Activated CD8-positive, alpha-beta memory T cell treated with anti-CD3 and anti-CD28 coated beads for 36 hours (primary cell): ENCODE data around the gene NFIX. TPM values are rescaled to one million over a fixed set of nuclear protein-coding genes. Genes with fewer than 3 reads are reported as not detected.

Source experiments
- CTCF ChIA-PET: fragments of 350-600 bp; sonication (Branson Sonifier 250); formaldehyde crosslinking; loops from one replicate; lab custom pipeline; 2021; ENCODE audit warnings: antibody characterized with exemption; lab: Charles Lee
- POLR2A ChIA-PET: fragments of 350-600 bp; sonication (Branson Sonifier 250); formaldehyde crosslinking; loops from one replicate; lab custom pipeline; 2021; ENCODE audit warnings: antibody characterized with exemption; lab: Charles Lee
- total RNA-seq, 2 experiments: library from RNA; stranded (reverse); gene quantifications; one replicate each; pipeline ENCODE4 v1.2.3, GENCODE V29; 2021

Gene NFIX
- total RNA-seq, 2 experiments from 2014 or later, result 2.2 to 3.5 TPM

DNA sequence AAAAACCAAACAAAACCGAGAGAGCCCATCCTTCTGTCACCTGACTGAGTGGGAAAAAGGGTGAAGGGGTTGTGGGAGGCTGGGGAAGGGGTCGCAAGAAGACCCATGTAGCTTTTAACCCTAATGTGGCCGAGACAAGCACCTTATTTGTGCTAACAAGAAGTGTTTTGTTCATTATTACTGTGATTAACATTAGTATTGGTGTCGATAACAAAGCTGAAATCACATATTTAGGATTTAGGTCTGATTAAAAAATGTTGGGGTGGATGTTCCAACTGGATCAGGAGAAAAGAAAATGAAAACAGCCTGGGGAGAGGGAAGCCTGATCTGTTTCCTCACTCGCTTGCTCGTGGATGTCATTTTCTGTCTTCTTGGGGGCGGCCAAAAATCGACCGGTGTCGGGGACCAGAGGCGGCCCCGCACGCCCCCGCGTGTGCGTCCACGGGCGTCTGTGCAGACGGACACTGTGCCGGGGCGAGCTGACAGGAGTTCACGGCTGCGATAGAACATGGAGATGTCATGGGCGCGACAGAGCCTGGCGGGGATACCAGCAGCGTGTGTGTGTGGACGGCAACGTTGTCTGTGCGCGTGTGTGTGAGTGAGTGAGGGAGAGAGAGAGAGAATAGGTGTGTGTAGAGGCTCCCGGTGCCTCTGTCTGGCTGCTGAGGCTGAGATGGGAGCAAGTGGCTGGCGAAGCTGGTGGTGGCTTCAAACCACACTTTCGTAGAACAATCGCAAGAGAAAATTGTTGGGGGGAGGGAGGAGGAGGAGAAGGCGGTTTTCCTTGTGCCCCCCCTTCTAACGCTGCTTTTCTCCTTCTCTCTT is 29.1 kb downstream of the NFIX start:
- POLR2A ChIA-PET, result no interaction called here
- CTCF ChIA-PET, result interaction anchor here (0.5 to 1.3 kb wide), 4 partner anchors 18 to 69 kb away, joined by 3 to 4 read pairs (median 4); no protein-coding TSS in a partner anchor

DNA sequence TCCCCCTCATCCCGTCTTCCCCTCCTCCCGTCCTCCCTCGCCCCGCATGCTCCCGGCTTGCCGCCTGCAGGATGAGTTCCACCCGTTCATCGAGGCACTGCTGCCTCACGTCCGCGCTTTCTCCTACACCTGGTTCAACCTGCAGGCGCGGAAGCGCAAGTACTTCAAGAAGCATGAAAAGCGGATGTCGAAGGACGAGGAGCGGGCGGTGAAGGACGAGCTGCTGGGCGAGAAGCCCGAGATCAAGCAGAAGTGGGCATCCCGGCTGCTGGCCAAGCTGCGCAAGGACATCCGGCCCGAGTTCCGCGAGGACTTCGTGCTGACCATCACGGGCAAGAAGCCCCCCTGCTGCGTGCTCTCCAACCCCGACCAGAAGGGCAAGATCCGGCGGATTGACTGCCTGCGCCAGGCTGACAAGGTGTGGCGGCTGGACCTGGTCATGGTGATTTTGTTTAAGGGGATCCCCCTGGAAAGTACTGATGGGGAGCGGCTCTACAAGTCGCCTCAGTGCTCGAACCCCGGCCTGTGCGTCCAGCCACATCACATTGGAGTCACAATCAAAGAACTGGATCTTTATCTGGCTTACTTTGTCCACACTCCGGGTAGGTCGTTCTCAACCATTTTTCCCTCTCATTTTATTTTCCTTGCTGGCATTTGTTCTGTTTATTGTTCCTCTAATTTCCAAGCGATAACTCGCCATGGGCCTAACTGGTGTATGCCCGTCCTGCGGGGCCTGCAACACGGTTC is 29.8 kb downstream of the NFIX start:
- CTCF ChIA-PET, result interaction anchor here (0.6 to 0.7 kb wide), 2 partner anchors 60 to 209 kb away, joined by 3 to 7 read pairs; no protein-coding TSS in a partner anchor
- POLR2A ChIA-PET, result no interaction called here

- ChIA-PET POLR2A (no interaction called here), CTCF (no interaction called here)
Measured at GRCh38 chr19:13025819-13026456, 30.7 kb downstream of the NFIX start.

GRCh38 chr19:13026462-13027370 is 31.4 kb downstream of the NFIX start:
- POLR2A ChIA-PET, result no interaction called here
- CTCF ChIA-PET, result interaction anchor here (1.7 kb wide), 1 partner anchor 67 kb away, joined by 4 read pairs; no protein-coding TSS in a partner anchor

DNA sequence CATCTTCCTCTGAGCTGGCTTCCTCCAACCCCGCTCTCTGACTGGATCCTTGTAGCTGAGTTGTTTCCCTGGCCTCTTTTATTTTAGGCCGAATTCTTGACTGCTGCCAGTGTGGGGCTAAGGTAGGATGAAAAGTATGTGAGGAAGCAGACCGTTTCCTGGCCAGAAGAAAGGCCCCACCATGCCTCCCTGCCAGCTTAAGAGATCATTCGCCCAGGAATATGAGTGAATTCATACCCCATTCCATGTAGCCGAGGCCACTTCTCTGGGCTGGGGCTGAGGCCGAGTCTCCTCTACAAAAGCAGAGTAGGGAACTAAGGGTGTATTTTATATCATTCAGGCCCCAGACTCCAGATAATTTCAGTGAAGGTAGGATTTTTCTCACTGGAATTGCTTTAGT is 32.3 kb downstream of the NFIX start:
- CTCF ChIA-PET, result interaction anchor here (1.7 kb wide), 1 partner anchor 66 kb away, joined by 4 read pairs; no protein-coding TSS in a partner anchor

GRCh38 chr19:13028027-13028426 is 32.8 kb downstream of the NFIX start:
- ChIA-PET CTCF (interaction anchor here (1.1 to 1.7 kb wide), 2 partner anchors 17 to 66 kb away, joined by 3 to 4 read pairs; no protein-coding TSS in a partner anchor), POLR2A (no interaction called here)

More for the DNA sequence above, 32.3 kb downstream of the NFIX start:
- POLR2A ChIA-PET, result no interaction called here

GRCh38 chr19:13029301-13029880 is 34.1 kb downstream of the NFIX start:
- POLR2A ChIA-PET, result interaction anchor here (0.6 kb wide), 1 partner anchor 10 kb away, joined by 3 read pairs; no protein-coding TSS in a partner anchor
- CTCF ChIA-PET, result interaction anchor here (1.7 to 1.8 kb wide), 2 partner anchors 47 to 64 kb away, joined by 3 to 4 read pairs; no protein-coding TSS in a partner anchor

GRCh38 chr19:13029893-13030292 is 34.6 kb downstream of the NFIX start:
- CTCF ChIA-PET, result interaction anchor here (1.7 to 4.5 kb wide), 4 partner anchors 31 to 65 kb away, joined by 3 to 29 read pairs (median 4); no protein-coding TSS in a partner anchor
- POLR2A ChIA-PET, result no interaction called here

DNA sequence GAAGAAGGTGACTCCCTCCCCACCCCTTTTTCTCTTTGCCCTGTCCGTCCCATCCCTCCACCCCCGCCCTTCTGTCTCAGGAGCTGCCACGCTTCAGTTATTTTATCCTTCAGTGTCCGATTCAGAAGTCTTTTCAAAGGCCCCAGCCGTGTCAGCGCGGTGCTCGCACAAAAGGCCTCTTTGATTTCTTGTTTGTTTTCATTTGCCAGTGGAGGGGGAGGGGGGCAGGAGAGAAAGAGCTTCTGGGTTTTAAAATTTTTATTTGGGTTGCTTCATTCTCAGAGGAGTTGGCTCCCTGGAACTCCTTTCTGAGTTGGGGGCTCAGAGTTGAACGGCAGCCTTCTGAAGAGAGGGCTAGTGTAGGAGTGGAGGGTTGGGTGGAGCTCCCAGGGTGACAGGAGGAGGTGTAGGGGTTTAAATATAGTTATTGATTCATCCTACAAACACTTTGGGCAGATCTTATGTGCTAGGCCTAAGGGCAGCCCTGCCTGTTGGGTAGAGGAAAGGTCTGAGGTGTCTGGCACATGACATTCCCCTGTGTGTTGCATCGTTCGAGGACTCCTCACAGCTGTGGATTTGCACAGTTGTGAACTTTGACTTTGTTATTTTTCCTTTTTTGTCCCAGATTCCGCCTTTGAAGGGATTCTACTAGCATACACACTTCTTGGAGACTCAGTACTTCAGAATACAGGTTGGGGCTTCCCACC is 36.8 kb downstream of the NFIX start:
- ChIA-PET POLR2A (interaction anchor here (0.5 to 0.6 kb wide), 2 partner anchors 103 to 808 kb away, joined by 3 to 6 read pairs; no protein-coding TSS in a partner anchor), CTCF (interaction anchor here (0.6 to 4.5 kb wide), 8 partner anchors 10 to 67 kb away, joined by 3 to 29 read pairs (median 4); no protein-coding TSS in a partner anchor)

GRCh38 chr19:13032837-13033236 is 37.6 kb downstream of the NFIX start:
- ChIA-PET POLR2A (no interaction called here), CTCF (interaction anchor here (1.0 to 4.5 kb wide), 8 partner anchors 20 to 68 kb away, joined by 3 to 29 read pairs (median 11); no protein-coding TSS in a partner anchor)

- POLR2A ChIA-PET, result no interaction called here
- CTCF ChIA-PET, result interaction anchor here (0.9 to 4.5 kb wide), 11 partner anchors 11 to 68 kb away, joined by 3 to 29 read pairs (median 6); no protein-coding TSS in a partner anchor
Measured at GRCh38 chr19:13033244-13033643, 38.0 kb downstream of the NFIX start.

DNA sequence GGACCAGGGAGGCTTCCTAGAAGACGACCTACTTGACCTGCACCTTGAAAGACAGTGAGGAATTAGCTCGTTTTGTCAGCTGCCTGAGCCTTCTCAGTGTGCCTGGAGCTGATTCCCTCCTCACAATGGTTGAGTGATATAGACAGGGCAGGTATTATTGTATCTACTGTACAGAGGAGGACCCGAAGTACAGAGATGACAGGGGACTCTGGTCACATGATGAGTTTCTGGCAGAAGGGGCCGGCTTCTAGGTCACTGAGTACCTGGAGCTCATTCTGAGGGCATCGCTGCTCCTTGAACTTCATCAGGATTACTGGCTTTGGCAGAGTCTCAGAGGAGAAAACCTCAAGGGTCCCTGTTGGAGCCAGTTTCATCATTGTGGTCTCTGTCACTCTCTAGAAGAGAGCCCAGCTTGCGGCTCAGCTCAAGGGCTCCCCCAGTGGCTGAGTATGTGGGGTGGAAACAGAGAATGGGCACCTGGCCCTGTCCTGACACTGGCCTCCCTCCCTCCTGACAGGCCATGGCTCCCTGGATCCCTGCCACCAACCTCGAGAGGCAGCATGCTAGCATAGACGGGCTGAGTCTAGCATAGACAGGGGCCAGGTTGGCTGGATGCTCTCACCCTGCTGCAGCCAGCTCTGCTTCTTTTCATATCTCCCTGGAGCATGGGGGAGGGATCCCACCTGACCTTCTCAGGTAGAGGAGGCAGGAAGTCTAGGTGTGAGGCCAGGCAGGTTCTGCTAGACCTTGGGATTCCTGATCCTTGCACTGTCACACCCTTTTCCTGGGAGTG is 38.7 kb downstream of the NFIX start:
- ChIA-PET POLR2A (no interaction called here), CTCF (interaction anchor here (0.6 to 4.5 kb wide), 14 partner anchors 10 to 69 kb away, joined by 3 to 29 read pairs (median 4); no protein-coding TSS in a partner anchor)

DNA sequence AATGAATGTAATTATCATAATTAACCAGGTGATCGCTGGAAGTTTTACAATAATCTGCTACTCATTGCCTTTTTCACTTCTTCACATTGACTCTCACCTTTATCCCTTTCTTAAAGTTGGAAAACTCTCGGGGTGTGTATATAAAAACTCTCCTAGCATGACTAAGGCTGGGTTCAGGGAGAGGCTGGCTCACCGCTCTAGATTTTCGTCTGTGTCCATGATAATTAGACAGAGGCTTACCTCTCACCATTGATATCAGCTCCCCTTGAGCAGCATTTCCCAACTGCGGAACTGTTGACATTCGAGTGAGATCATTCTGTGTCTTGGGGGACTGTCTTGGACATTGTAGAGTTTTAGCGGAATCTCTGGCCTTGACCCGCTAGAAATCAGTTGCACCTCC is 39.4 kb downstream of the NFIX start:
- ChIA-PET CTCF (interaction anchor here (0.6 to 4.5 kb wide), 9 partner anchors 10 to 60 kb away, joined by 3 to 29 read pairs (median 10); no protein-coding TSS in a partner anchor), POLR2A (no interaction called here)

GRCh38 chr19:13035820-13036365 is 40.6 kb downstream of the NFIX start:
- POLR2A ChIA-PET, result no interaction called here
- CTCF ChIA-PET, result no interaction called here

DNA sequence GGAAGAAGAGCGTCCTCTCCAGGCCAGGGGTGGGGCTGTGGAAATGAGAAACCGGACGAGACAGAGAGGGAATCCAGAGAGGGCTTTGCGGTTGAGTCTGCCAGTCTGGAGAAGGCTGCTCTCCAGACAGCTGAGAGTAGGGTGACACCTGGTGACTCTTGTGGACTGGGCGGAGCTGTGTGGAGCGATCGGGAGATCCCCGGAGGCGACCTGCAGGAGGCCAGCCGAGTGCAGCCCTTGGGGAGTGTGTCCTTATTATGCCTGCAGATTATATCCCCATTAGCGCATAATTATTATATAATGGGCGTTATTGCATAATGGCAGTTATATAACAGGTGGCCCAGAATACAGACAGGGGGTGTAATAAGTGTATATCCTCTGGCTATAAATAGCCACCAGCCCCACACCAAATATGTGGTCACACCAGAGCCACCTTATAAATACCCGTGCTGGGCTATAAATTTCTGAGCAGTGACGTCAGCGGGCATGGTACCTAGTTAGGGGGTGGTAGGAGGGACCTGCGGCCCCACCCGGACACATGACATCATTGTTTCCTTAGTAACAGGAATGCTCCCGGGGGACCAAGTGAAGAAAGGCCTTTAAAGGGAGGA is 41.2 kb downstream of the NFIX start:
- ChIA-PET CTCF (interaction anchor here (1.0 to 1.1 kb wide), 2 partner anchors 31 to 61 kb away, joined by 3 to 5 read pairs; no protein-coding TSS in a partner anchor), POLR2A (no interaction called here)
